Upper lobe of left lung (tissue), 6 donors: ENCODE data around the gene KDM3A. TPM values are rescaled to one million over a fixed set of nuclear protein-coding genes. Genes with fewer than 3 reads are reported as not detected.

Source experiments
- ATAC-seq, 2 donors: fragments of 200-7000 bp; cut with Tn5 transposase; one replicate each; pipeline ENCODE4 v1.9.1; 2022; ENCODE audit warnings: mild to moderate bottlenecking in 2 of 2, moderate library complexity in 2 of 2; ENCODE audit not compliant: low FRiP score in 2 of 2
- DNase-seq, 2 donors: peaks; one replicate each; pipeline ENCODE4 v3.0.0-alpha.2; 2019 to 2020
- H3K27ac ChIP-seq, 4 donors: fragments of 200-600 bp; sonication (generic); one replicate each; pipeline ENCODE4 v1.5.1; 2016 to 2019
- H3K27me3 ChIP-seq, 4 donors: fragments of 200-600 bp; sonication (generic); one replicate each; pipeline ENCODE4 v1.5.1; 2017 to 2019
- H3K36me3 ChIP-seq, 4 donors: fragments of 200-600 bp; sonication (generic); one replicate each; pipeline ENCODE4 v1.5.1; 2016 to 2019
- H3K4me1 ChIP-seq, 4 donors: fragments of 200-600 bp; sonication (generic); one replicate each; pipeline ENCODE4 v1.5.1; 2018 to 2019
- H3K4me3 ChIP-seq, 4 donors: fragments of 200-600 bp; sonication (generic); one replicate each; pipeline ENCODE4 v1.5.1; 2017 to 2019; ENCODE audit warnings: mild to moderate bottlenecking in 2 of 4, moderate library complexity in 1 of 4
- H3K9me3 ChIP-seq, 4 donors: fragments of 200-600 bp; sonication (generic); one replicate each; pipeline ENCODE4 v1.5.1; 2018 to 2019
- CTCF ChIP-seq, 6 experiments: fragments of 450-650 bp in 4 of 6; fragments of 200-600 bp in 2 of 6; sonication (generic) in 2 of 6; IDR thresholded peaks; one replicate each; pipeline ENCODE4 v1.5.1; 2016 to 2019; ENCODE audit warnings: antibody characterized with exemption in 6 of 6
- EP300 ChIP-seq, 4 donors: sonication (generic); formaldehyde crosslinking; IDR thresholded peaks; one replicate each; pipeline ENCODE4 v1.5.1; 2017; ENCODE audit warnings: antibody characterized with exemption in 4 of 4, control low read depth in 2 of 4
- POLR2A ChIP-seq, 4 donors: fragments of 450-650 bp; IDR thresholded peaks; one replicate each; pipeline ENCODE4 v1.5.1; 2016 to 2017; ENCODE audit warnings: antibody characterized with exemption in 4 of 4, mild to moderate bottlenecking in 2 of 4
- POLR2AphosphoS5 ChIP-seq, 2 donors: sonication (generic); formaldehyde crosslinking; IDR thresholded peaks; one replicate each; pipeline ENCODE4 v1.5.1; 2017; ENCODE audit warnings: antibody characterized with exemption in 2 of 2
- WGBS, 2 donors: methylation state at CpG; one replicate each; pipeline ENCODE4 v1.1.5; 2017 to 2018; 5-methylcytosine and 5-hydroxymethylcytosine counted together
- small RNA-seq, 4 donors: library from RNA; depleted of rRNA; stranded (forward); fragments of <200 nt; gene quantifications; one replicate each; pipeline ENCODE3, GENCODE V24; 2016
- total RNA-seq, 6 donors: library from RNA; depleted of rRNA in 4 of 6; stranded (reverse); fragments of >200 nt in 4 of 6; gene quantifications; one replicate each; pipeline versions ENCODE4 v1.1.0 to v1.2.1, GENCODE V29; 2016 to 2021
- donor health status: DM: no; HTN: no; CAD: no; lungs with moderate emphysema.
- donor health status: DM: no; HTN: yes; CAD: no; lungs with severe emphysema.

Gene KDM3A
- total RNA-seq, 6 donors from 2014 or later, result 24.9 to 68.9 (median 44.5) TPM

- H3K27ac ChIP-seq, result no peak overlapping the region
- H3K4me1 ChIP-seq, result peaks cover 0 to 4% (median 0%) of the 10 kb centered on the region in 4 donors
- TF ChIP-seq CTCF (IDR thresholded peaks at IDR 0.05) (no peak), EP300 (IDR thresholded peaks at IDR 0.05) (no peak), POLR2A (IDR thresholded peaks at IDR 0.05) (no peak), POLR2AphosphoS5 (IDR thresholded peaks at IDR 0.05) (no peak)
- peaks cover 0 to 7% (median 5%) of the 10 kb centered on the region in 4 donors for H3K9me3 ChIP-seq
- no peak for DNase-seq
- H3K4me3 ChIP-seq, result no peak overlapping the region
- ATAC-seq, result no peak
- H3K27me3 ChIP-seq, result no peaks in the 10 kb centered on the region
- 95 to 96% methylated on average over 4 of the region's 4 CpGs for WGBS, 2 donors
- H3K36me3 ChIP-seq, result peaks cover 0 to 26% (median 7%) of the 10 kb centered on the region in 4 donors
These were observed 82.3 kb downstream of the KDM3A start for GRCh38 chr2:86523491-86523890.

- Histone ChIP-seq H3K9me3 (peaks cover 0 to under 1% (median under 1%) of the 10 kb centered on the region in 4 donors), H3K27ac (no peak overlapping the region), H3K4me3 (no peak overlapping the region), H3K27me3 (no peaks in the 10 kb centered on the region), H3K4me1 (no peaks in the 10 kb centered on the region), H3K36me3 (peaks cover 0 to 34% (median 9%) of the 10 kb centered on the region in 4 donors)
- no peak for DNase-seq
- ATAC-seq, result no peak
- no peak for TF ChIP-seq EP300 (IDR thresholded peaks at IDR 0.05)
- 86% methylated on average over 11 of the region's 11 CpGs for WGBS, 2 donors
These were observed 84.5 kb downstream of the KDM3A start for GRCh38 chr2:86525421-86526340.

GRCh38 chr2:86533589-86533988, 92.4 kb downstream of the KDM3A start:
- H3K27me3 ChIP-seq, result no peaks in the 10 kb centered on the region
- ATAC-seq (no peak), DNase-seq (no peak)
- H3K4me1 ChIP-seq, result no peaks in the 10 kb centered on the region
- 88 to 97% methylated on average over 3 of the region's 3 CpGs for WGBS, 2 donors
- H3K4me3 ChIP-seq, result no peak overlapping the region
- H3K36me3 ChIP-seq, result peaks cover 0 to 7% (median 3%) of the 10 kb centered on the region in 4 donors
- H3K27ac ChIP-seq, result no peak overlapping the region
- no peaks in the 10 kb centered on the region for H3K9me3 ChIP-seq
- TF ChIP-seq POLR2A (IDR thresholded peaks at IDR 0.05) (no peak), EP300 (IDR thresholded peaks at IDR 0.05) (no peak), CTCF (IDR thresholded peaks at IDR 0.05) (no peak), POLR2AphosphoS5 (IDR thresholded peaks at IDR 0.05) (no peak)

GRCh38 chr2:86541334-86541733, 100.2 kb downstream of the KDM3A start:
- Histone ChIP-seq H3K27me3 (no peaks in the 10 kb centered on the region), H3K4me3 (no peak overlapping the region), H3K27ac (peak overlapping the region in 2 of 4 donors; percentile 11 to 17), H3K9me3 (peaks cover 0 to 12% (median 9%) of the 10 kb centered on the region in 4 donors), H3K36me3 (peaks cover 0 to 6% (median 3%) of the 10 kb centered on the region in 4 donors), H3K4me1 (peaks cover 8 to 14% (median 11%) of the 10 kb centered on the region in 4 donors)
- DNase-seq (no peak), ATAC-seq (peak in 1 of 2 donors; percentile 61)
- no peak for TF ChIP-seq CTCF (IDR thresholded peaks at IDR 0.05)
- TF ChIP-seq EP300 (IDR thresholded peaks at IDR 0.05), result no peak
- no peak for TF ChIP-seq POLR2AphosphoS5 (IDR thresholded peaks at IDR 0.05)
- TF ChIP-seq POLR2A (IDR thresholded peaks at IDR 0.05), result no peak
- 64 to 71% methylated on average over 2 of the region's 2 CpGs for WGBS, 2 donors

Small RNA genes lying within 50 kb of the gene (small RNA-seq; reads per million reads assigned to genes)
- 0 reads per million in 4 donors for gene RNU6-640P

Other genes with a start within 250 kb of the KDM3A start
- gene IMMT, start 245.9 kb upstream of the KDM3A start, total RNA-seq, result 10 to 100 TPM; 36.7 to 65.4 (median 54.8) TPM
- 10 to 100 TPM in 5 of 6 donors, 1 to 10 TPM in 1; 9.9 to 21.5 (median 16.6) TPM for gene MRPL35, start 241.9 kb upstream of the KDM3A start, total RNA-seq
- gene REEP1, start 103.7 kb upstream of the KDM3A start, total RNA-seq, result 10 to 100 TPM in 1 of 6 donors, 1 to 10 TPM in 5; 4.1 to 10.4 (median 7.5) TPM
- gene CHMP3, start 122.1 kb downstream of the KDM3A start, total RNA-seq, result 100 to 1,000 TPM in 3 of 6 donors, 10 to 100 TPM in 3; 68.1 to 176 (median 106) TPM
- 10 to 100 TPM; 13.7 to 48.4 (median 21.3) TPM for gene RNF103, start 182.5 kb downstream of the KDM3A start, total RNA-seq